WTC11 (cell line): Measurements from ENCODE around the gene PPM1L.

Experiments used
- MAX ChIP-seq: sonication (generic); formaldehyde crosslinking; IDR thresholded peaks from 2 replicates; pipeline ENCODE4 v1.8.0; 2022; ENCODE audit warnings: mild to moderate bottlenecking, missing genetic modification reagents
- NR2C2 ChIP-seq: sonication (generic); formaldehyde crosslinking; IDR thresholded peaks from 2 replicates; pipeline ENCODE4 v1.8.0; 2022; ENCODE audit warnings: mild to moderate bottlenecking, missing genetic modification reagents
- ZNF138 ChIP-seq: sonication (generic); formaldehyde crosslinking; conservative IDR thresholded peaks from 2 replicates; pipeline ENCODE4 v1.8.1; 2022; ENCODE audit warnings: mild to moderate bottlenecking, moderate library complexity, missing genetic modification reagents
- ZNF263 ChIP-seq: sonication (generic); formaldehyde crosslinking; IDR thresholded peaks from 2 replicates; pipeline ENCODE4 v1.8.1; 2022; ENCODE audit warnings: low read depth, mild to moderate bottlenecking, moderate library complexity, missing genetic modification reagents
- TF ChIP-seq, protein P1 (sequence below): fragments of 200-600 bp; IDR thresholded peaks from 2 replicates; pipeline ENCODE4 v1.8.0; 2022; ENCODE audit warnings: antibody characterized with exemption

DNA sequence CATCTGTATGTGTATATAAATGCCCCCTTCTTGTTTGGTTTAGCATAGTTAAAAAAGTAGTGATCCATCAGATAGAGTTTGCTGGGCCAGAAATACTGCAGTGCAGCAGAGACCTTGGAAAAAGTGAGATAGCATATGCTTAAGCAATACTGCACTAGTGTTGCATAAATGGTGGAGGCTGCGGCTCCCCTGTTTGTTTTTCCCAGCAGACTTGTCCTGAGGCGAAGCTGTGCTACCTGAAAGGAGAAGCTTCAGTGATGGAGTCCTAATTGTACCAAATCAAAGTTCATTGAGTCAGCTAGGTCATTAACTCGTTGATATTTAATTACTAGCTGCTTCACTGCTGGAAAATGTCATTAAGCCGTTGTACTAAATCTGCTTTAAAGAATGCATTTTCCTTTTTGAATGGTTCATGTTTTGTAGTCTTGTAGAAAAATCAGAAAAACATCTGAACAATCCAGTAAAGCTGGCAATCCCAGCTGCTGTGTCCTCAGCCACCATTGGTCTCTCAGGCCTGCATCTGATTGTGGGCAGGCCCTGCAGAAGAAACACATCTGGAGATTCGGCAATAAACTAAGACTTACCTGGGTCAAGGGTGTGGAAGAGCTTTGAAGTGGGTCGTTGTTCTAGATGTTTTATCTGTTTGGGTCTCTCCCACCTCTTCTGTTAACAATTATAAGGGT, 179.5 kb downstream of the PPM1L start:
- TF ChIP-seq, protein P1, sequence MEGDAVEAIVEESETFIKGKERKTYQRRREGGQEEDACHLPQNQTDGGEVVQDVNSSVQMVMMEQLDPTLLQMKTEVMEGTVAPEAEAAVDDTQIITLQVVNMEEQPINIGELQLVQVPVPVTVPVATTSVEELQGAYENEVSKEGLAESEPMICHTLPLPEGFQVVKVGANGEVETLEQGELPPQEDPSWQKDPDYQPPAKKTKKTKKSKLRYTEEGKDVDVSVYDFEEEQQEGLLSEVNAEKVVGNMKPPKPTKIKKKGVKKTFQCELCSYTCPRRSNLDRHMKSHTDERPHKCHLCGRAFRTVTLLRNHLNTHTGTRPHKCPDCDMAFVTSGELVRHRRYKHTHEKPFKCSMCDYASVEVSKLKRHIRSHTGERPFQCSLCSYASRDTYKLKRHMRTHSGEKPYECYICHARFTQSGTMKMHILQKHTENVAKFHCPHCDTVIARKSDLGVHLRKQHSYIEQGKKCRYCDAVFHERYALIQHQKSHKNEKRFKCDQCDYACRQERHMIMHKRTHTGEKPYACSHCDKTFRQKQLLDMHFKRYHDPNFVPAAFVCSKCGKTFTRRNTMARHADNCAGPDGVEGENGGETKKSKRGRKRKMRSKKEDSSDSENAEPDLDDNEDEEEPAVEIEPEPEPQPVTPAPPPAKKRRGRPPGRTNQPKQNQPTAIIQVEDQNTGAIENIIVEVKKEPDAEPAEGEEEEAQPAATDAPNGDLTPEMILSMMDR = no peak
- TF ChIP-seq NR2C2 = no peak
- no peak for TF ChIP-seq ZNF138
- no peak for TF ChIP-seq ZNF263
- TF ChIP-seq MAX = no peak
